Testis (tissue), 3 donors: Measurements from ENCODE around the gene CCDC51. TPM values are rescaled to one million over a fixed set of nuclear protein-coding genes. Genes with fewer than 3 reads are reported as not detected.
A peak's percentile ranks its signal among the peaks of the same experiment; 100 is the strongest.

Experiments used
- DNase-seq: peaks from one replicate; pipeline ENCODE4 v3.0.0-alpha.2; 2019
- H3K27ac ChIP-seq, 2 donors: fragments of 200-600 bp; sonication (generic); one replicate each; pipeline ENCODE4 v1.5.1; 2019
- H3K27me3 ChIP-seq: fragments of 200-600 bp; sonication (generic); one replicate; pipeline ENCODE4 v1.5.1; 2019
- H3K36me3 ChIP-seq: fragments of 200-600 bp; sonication (generic); one replicate; pipeline ENCODE4 v1.5.1; 2017; ENCODE audit warnings: low read depth; ENCODE audit errors: missing control alignments
- H3K4me1 ChIP-seq: fragments of 200-600 bp; sonication (generic); one replicate; pipeline ENCODE4 v1.5.1; 2019
- H3K4me3 ChIP-seq, 2 donors: fragments of 200-600 bp; sonication (generic); one replicate each; pipeline ENCODE4 v1.5.1; 2017 to 2019
- H3K9me3 ChIP-seq: fragments of 200-600 bp; sonication (generic); one replicate; pipeline ENCODE4 v1.5.1; 2017
- POLR2A ChIP-seq: fragments of 450-650 bp; IDR thresholded peaks from one replicate; pipeline ENCODE4 v1.6.1; 2017; ENCODE audit warnings: antibody characterized with exemption, mild to moderate bottlenecking, moderate library complexity
- WGBS, 2 donors: methylation state at CpG; one replicate each; pipeline ENCODE4 v1.1.5; 2018; 5-methylcytosine and 5-hydroxymethylcytosine counted together
- intact Hi-C: fragments of 100-400 bp; cut with DNase I; formaldehyde crosslinking; loops from one replicate; pipeline ENCODE4 v1.15.1; 2023; ENCODE audit warnings: low total_unique reads
- polyA plus RNA-seq: library from polyadenylated mRNA; stranded (reverse); fragments of 350-450 nt; fragmentation: Illumina TruSeq; extraction: RNeasy Lipid Tissue Mini Kit (QIAGEN cat#74804); gene quantifications from one replicate; pipeline ENCODE4 v1.2.3, GENCODE V29; 2014; ENCODE audit warnings: low read depth, low replicate concordance; ENCODE audit not compliant: insufficient read depth
- total RNA-seq, 2 donors: library from RNA; depleted of rRNA; stranded (reverse); fragments of >200 nt; gene quantifications; one replicate each; pipeline ENCODE4 v1.2.3, GENCODE V29; 2016
- TF ChIP-seq, protein P1 (sequence below), 3 experiments: fragments of 450-650 bp in 2 of 3; fragments of 200-600 bp in 1 of 3; sonication (generic) in 1 of 3; IDR thresholded peaks; one replicate each; pipeline ENCODE4 v1.5.1; 2016 to 2019; ENCODE audit warnings: antibody characterized with exemption in 3 of 3, mild to moderate bottlenecking in 2 of 3, moderate library complexity in 1 of 3

The CCDC51 gene
- total and polyA plus RNA-seq, 3 donors from 2014 or later = 11.7 to 16.0 (median 16.0) TPM

- no peak overlapping the region for H3K4me3 ChIP-seq
- TF ChIP-seq, protein P1, sequence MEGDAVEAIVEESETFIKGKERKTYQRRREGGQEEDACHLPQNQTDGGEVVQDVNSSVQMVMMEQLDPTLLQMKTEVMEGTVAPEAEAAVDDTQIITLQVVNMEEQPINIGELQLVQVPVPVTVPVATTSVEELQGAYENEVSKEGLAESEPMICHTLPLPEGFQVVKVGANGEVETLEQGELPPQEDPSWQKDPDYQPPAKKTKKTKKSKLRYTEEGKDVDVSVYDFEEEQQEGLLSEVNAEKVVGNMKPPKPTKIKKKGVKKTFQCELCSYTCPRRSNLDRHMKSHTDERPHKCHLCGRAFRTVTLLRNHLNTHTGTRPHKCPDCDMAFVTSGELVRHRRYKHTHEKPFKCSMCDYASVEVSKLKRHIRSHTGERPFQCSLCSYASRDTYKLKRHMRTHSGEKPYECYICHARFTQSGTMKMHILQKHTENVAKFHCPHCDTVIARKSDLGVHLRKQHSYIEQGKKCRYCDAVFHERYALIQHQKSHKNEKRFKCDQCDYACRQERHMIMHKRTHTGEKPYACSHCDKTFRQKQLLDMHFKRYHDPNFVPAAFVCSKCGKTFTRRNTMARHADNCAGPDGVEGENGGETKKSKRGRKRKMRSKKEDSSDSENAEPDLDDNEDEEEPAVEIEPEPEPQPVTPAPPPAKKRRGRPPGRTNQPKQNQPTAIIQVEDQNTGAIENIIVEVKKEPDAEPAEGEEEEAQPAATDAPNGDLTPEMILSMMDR (IDR thresholded peaks at IDR 0.05) = no peak
- TF ChIP-seq POLR2A = no peak
- intact Hi-C loops = loop anchor here (5.0 kb wide), 2 partner anchors 33 to 163 kb away; no protein-coding TSS in a partner anchor
- no peak for DNase-seq
- peaks cover 41% of the 10 kb centered on the region for H3K4me1 ChIP-seq
- WGBS, 2 donors = 88 to 90% methylated on average over 1 to 4 of the region's 4 CpGs
- H3K36me3 ChIP-seq = no peaks in the 10 kb centered on the region
- H3K27me3 ChIP-seq = no peaks in the 10 kb centered on the region
- peak overlapping the region; percentile 26 to 76 for H3K27ac ChIP-seq
- no peaks in the 10 kb centered on the region for H3K9me3 ChIP-seq
Measured at GRCh38 chr3:48435223-48435595, 4.7 kb downstream of the CCDC51 start.

GRCh38 chr3:48434591-48435222, 5.2 kb downstream of the CCDC51 start:
- DNase-seq = no peak
- H3K36me3 ChIP-seq = no peaks in the 10 kb centered on the region
- TF ChIP-seq, protein P1 (IDR thresholded peaks at IDR 0.05) = no peak
- intact Hi-C loops = loop anchor here (5.0 kb wide), 2 partner anchors 32 to 162 kb away; no protein-coding TSS in a partner anchor
- H3K4me1 ChIP-seq = peaks cover 46% of the 10 kb centered on the region
- no peaks in the 10 kb centered on the region for H3K27me3 ChIP-seq
- 71 to 79% methylated on average over 15 of the region's 15 CpGs for WGBS, 2 donors
- no peaks in the 10 kb centered on the region for H3K9me3 ChIP-seq
- H3K27ac ChIP-seq = peak overlapping the region; percentile 46 to 76
- H3K4me3 ChIP-seq = no peak overlapping the region

- intact Hi-C loops = no loop called here
- H3K36me3 ChIP-seq = no peaks in the 10 kb centered on the region
- H3K4me1 ChIP-seq = peaks cover 40% of the 10 kb centered on the region
- peak; percentile 66 for DNase-seq
- H3K27me3 ChIP-seq = no peaks in the 10 kb centered on the region
- H3K4me3 ChIP-seq = no peak overlapping the region
- no peaks in the 10 kb centered on the region for H3K9me3 ChIP-seq
- WGBS, 2 donors = 55 to 68% methylated on average over 10 to 12 of the region's 12 CpGs
- no peak for TF ChIP-seq POLR2A
- TF ChIP-seq, protein P1 (IDR thresholded peaks at IDR 0.05) = no peak
- H3K27ac ChIP-seq = peak overlapping the region; percentile 46 to 76
Measured at GRCh38 chr3:48433472-48434118, 6.3 kb downstream of the CCDC51 start.

GRCh38 chr3:48432411-48433371, 7.2 kb downstream of the CCDC51 start:
- DNase-seq = no peak
- Histone ChIP-seq H3K27me3 (no peaks in the 10 kb centered on the region), H3K4me3 (no peak overlapping the region), H3K9me3 (no peaks in the 10 kb centered on the region), H3K36me3 (no peaks in the 10 kb centered on the region), H3K27ac (peak overlapping the region in 1 of 2 donors; percentile 45), H3K4me1 (peaks cover 49% of the 10 kb centered on the region)
- no peak for TF ChIP-seq POLR2A
- TF ChIP-seq, protein P1 (IDR thresholded peaks at IDR 0.05) = no peak
- intact Hi-C loops = no loop called here
- 84 to 87% methylated on average over 9 to 16 of the region's 16 CpGs for WGBS, 2 donors
